ENCODE data around the gene HS3ST3A1. TPM values are rescaled to one million over a fixed set of nuclear protein-coding genes. Genes with fewer than 3 reads are reported as not detected.

The HS3ST3A1 gene
- total and polyA plus RNA-seq, 4 donors = 0.40 to 6.5 (median 2.5) TPM

DNA sequence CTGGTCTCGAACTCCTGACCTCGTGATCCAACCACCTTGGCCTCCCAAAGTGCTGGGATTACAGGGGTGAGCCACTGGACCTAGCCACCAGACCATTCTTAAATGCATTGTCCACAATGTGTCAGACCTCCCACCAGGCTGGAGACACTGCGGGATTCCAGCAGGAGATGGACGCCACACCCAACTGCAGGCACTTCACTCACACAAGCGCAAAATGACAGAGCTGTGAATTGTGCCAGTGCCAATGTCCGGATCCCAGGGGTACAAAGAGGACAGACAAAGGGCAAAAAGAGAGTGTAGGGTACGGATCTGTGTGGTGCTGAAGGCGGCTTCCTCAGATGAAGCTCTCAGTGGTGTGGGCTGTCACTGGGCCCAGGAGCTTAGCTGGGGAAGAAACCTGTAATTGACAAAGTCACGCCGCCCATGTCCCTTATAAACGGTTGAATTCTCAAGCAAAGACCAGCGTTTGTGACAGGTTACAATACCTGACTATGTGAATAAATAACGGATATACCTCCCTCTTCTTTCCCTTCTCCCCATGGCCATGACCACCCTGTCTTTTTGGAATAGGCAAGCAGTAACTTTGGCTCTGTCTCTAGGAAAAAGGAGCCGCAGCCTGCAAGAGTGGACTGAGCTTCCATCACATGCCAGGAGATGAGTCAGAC lies 40.0 kb downstream of the HS3ST3A1 start:
- no peak overlapping the region for H3K4me3 ChIP-seq (ENCODE audit: low read depth in 1 of 3, low read length in 3 of 3)
- 91% methylated on average over 14 of the region's 14 CpGs for WGBS
- no peak overlapping the region for H3K27ac ChIP-seq (ENCODE audit: low read depth in 1 of 2, low read length in 2 of 2)
- no peak overlapping the region for H3K9ac ChIP-seq (ENCODE audit: low read depth in 1 of 2, low read length in 2 of 2)
- peaks cover 0 to 4% (median 0%) of the 10 kb centered on the region in 4 donors for H3K27me3 ChIP-seq (ENCODE audit: control insufficient read depth in 4 of 4, insufficient read depth in 4 of 4, low read length in 3 of 4)
- H3K9me3 ChIP-seq (ENCODE audit: control insufficient read depth in 4 of 4, low read length in 3 of 4) = peaks cover 0 to 4% (median 0%) of the 10 kb centered on the region in 4 donors
- H3K4me1 ChIP-seq (ENCODE audit: control insufficient read depth in 4 of 4, insufficient read depth in 4 of 4, low read length in 3 of 4) = no peaks in the 10 kb centered on the region
- TF ChIP-seq JUND (IDR thresholded peaks at IDR 0.05) (no peak), EGR1 (IDR thresholded peaks at IDR 0.05; ENCODE audit: low read depth in 2 of 2) (no peak), RXRA (IDR thresholded peaks at IDR 0.05) (no peak), TAF1 (conservative IDR thresholded peaks at IDR 0.05) (no peak), FOXA1 (IDR thresholded peaks at IDR 0.05) (no peak), HNF4A (conservative IDR thresholded peaks at IDR 0.05) (no peak), GABPA (IDR thresholded peaks at IDR 0.05 in 1 of 2, conservative IDR thresholded peaks at IDR 0.05 in 1 of 2) (no peak), HNF4G (IDR thresholded peaks at IDR 0.05) (no peak), RAD21 (IDR thresholded peaks at IDR 0.05) (no peak), YY1 (IDR thresholded peaks at IDR 0.05) (no peak), FOXA2 (IDR thresholded peaks at IDR 0.05) (no peak), NR2F2 (IDR thresholded peaks at IDR 0.05) (no peak), SP1 (IDR thresholded peaks at IDR 0.05) (no peak)
- TF ChIP-seq, protein P1, sequence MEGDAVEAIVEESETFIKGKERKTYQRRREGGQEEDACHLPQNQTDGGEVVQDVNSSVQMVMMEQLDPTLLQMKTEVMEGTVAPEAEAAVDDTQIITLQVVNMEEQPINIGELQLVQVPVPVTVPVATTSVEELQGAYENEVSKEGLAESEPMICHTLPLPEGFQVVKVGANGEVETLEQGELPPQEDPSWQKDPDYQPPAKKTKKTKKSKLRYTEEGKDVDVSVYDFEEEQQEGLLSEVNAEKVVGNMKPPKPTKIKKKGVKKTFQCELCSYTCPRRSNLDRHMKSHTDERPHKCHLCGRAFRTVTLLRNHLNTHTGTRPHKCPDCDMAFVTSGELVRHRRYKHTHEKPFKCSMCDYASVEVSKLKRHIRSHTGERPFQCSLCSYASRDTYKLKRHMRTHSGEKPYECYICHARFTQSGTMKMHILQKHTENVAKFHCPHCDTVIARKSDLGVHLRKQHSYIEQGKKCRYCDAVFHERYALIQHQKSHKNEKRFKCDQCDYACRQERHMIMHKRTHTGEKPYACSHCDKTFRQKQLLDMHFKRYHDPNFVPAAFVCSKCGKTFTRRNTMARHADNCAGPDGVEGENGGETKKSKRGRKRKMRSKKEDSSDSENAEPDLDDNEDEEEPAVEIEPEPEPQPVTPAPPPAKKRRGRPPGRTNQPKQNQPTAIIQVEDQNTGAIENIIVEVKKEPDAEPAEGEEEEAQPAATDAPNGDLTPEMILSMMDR (IDR thresholded peaks at IDR 0.05; ENCODE audit: low read depth, low read length, missing input control) = no peak
- TF ChIP-seq, protein P2, sequence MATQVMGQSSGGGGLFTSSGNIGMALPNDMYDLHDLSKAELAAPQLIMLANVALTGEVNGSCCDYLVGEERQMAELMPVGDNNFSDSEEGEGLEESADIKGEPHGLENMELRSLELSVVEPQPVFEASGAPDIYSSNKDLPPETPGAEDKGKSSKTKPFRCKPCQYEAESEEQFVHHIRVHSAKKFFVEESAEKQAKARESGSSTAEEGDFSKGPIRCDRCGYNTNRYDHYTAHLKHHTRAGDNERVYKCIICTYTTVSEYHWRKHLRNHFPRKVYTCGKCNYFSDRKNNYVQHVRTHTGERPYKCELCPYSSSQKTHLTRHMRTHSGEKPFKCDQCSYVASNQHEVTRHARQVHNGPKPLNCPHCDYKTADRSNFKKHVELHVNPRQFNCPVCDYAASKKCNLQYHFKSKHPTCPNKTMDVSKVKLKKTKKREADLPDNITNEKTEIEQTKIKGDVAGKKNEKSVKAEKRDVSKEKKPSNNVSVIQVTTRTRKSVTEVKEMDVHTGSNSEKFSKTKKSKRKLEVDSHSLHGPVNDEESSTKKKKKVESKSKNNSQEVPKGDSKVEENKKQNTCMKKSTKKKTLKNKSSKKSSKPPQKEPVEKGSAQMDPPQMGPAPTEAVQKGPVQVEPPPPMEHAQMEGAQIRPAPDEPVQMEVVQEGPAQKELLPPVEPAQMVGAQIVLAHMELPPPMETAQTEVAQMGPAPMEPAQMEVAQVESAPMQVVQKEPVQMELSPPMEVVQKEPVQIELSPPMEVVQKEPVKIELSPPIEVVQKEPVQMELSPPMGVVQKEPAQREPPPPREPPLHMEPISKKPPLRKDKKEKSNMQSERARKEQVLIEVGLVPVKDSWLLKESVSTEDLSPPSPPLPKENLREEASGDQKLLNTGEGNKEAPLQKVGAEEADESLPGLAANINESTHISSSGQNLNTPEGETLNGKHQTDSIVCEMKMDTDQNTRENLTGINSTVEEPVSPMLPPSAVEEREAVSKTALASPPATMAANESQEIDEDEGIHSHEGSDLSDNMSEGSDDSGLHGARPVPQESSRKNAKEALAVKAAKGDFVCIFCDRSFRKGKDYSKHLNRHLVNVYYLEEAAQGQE (IDR thresholded peaks at IDR 0.05) = no peak
- TF ChIP-seq, protein P3, sequence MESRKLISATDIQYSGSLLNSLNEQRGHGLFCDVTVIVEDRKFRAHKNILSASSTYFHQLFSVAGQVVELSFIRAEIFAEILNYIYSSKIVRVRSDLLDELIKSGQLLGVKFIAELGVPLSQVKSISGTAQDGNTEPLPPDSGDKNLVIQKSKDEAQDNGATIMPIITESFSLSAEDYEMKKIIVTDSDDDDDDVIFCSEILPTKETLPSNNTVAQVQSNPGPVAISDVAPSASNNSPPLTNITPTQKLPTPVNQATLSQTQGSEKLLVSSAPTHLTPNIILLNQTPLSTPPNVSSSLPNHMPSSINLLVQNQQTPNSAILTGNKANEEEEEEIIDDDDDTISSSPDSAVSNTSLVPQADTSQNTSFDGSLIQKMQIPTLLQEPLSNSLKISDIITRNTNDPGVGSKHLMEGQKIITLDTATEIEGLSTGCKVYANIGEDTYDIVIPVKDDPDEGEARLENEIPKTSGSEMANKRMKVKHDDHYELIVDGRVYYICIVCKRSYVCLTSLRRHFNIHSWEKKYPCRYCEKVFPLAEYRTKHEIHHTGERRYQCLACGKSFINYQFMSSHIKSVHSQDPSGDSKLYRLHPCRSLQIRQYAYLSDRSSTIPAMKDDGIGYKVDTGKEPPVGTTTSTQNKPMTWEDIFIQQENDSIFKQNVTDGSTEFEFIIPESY (IDR thresholded peaks at IDR 0.05) = no peak
- TF ChIP-seq, protein P4, sequence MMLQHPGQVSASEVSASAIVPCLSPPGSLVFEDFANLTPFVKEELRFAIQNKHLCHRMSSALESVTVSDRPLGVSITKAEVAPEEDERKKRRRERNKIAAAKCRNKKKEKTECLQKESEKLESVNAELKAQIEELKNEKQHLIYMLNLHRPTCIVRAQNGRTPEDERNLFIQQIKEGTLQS (IDR thresholded peaks at IDR 0.05) = no peak
- no peak for DNase-seq (ENCODE audit: low spot score)
- no peaks in the 10 kb centered on the region for H3K36me3 ChIP-seq (ENCODE audit: control insufficient read depth in 4 of 4, insufficient read depth in 3 of 4, low read depth in 1 of 4, low read length in 3 of 4)
